Colon (tissue), 2 donors: ENCODE results near the gene DYNLT2.

Source experiments
- FAIRE-seq: peaks from 2 replicates; lab custom pipeline; 2012; peaks lifted over from hg19 to GRCh38; lab: Jason Lieb, UNC
- donor health status: control.
- donor health status: control.

DYNLT2 gene

GRCh38 chr6:169738204-169738975 lies 13.0 kb downstream of the DYNLT2 start:
- no peak for FAIRE-seq

GRCh38 chr6:169729961-169730360 lies 21.4 kb downstream of the DYNLT2 start:
- no peak for FAIRE-seq

- FAIRE-seq: no peak
Observed at GRCh38 chr6:169726963-169727362, 24.4 kb downstream of the DYNLT2 start.

GRCh38 chr6:169726049-169726400 lies 25.3 kb downstream of the DYNLT2 start:
- FAIRE-seq: no peak

DNA sequence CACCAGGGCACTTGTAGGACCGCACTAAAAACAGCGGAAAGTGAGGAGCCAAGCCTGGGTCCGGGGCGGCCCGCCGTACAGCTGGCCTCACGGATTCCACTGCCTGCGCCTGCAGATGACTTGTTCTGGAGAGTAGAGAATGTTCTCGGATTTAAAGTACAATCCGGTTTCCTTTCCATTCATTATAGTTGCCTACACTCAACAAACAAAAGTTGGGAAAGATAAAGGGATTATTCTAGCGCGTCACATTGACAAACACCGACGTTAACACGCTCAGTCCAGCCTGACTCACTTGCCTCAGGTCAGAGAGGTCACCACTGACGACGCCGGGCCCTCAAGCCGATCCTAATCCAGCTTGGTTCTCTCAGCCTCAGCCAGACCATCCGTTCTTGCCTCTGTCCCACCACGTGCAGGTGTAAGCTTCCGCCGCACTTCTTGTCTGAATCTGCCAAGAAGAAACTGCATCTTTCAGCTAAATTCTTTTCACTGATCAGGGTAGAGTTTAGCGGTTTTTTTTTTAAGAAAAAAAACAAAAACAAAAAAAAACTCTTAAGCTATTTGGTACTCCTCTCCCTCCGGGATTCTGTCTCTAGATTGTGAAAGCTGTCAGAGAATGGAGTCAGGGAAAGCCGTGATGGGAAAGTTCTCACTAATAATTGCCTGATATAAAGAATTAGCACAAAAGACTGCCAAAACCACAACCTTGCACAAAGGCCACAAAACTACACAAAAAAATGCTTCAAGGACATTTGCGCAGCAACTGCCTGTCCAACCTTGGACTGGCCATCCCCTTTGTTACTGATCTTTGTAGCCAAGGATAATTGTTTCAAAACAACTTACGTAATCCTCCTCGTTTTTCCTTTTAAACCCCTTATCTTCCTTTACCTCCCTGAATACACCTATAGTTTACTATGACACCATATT lies 26.0 kb downstream of the DYNLT2 start:
- FAIRE-seq: no peak

DNA sequence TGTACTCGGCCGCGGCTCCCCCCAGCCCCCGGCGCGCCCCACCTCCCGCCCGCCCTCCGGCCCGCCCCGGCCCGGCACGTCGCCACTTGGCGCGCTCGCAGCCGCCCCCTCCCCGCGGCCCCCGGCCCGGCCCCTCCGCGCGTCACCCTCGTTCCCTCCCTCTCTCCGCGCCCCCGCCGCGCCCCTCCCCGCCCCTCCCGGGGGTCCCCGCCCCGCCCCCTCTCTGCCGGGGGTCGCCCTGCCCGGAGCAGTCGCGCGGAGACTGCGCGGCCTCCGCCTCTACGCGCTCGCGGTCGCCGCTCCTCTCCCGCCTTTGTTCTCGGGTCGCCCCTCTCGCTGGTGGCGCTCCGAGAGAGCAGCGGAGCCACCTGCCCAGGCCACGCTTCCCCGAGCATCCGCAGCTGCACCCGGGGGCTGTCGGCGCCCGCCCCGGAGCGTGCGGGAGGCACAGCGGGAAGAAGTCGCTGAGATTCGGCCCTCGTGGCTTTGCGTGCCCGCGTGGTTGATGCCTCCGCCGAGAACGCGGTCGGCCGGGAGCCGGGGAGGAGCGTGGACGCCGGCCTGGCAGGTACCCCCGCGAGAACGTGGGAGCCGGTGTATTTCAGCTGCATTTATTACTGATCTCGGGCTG lies 26.8 kb downstream of the DYNLT2 start, which contains the start of gene PHF10:
TSS of gene PHF10 (minus strand) at position 7 of the 631 bp plus-strand sequence. CDS start 569 bp downstream, outside the sequence.
- no peak for FAIRE-seq

- FAIRE-seq: no peak
Observed at GRCh38 chr6:169723991-169724493, 27.3 kb downstream of the DYNLT2 start.

- no peak for FAIRE-seq
Observed at GRCh38 chr6:169723200-169723909, 28.0 kb downstream of the DYNLT2 start.

DNA sequence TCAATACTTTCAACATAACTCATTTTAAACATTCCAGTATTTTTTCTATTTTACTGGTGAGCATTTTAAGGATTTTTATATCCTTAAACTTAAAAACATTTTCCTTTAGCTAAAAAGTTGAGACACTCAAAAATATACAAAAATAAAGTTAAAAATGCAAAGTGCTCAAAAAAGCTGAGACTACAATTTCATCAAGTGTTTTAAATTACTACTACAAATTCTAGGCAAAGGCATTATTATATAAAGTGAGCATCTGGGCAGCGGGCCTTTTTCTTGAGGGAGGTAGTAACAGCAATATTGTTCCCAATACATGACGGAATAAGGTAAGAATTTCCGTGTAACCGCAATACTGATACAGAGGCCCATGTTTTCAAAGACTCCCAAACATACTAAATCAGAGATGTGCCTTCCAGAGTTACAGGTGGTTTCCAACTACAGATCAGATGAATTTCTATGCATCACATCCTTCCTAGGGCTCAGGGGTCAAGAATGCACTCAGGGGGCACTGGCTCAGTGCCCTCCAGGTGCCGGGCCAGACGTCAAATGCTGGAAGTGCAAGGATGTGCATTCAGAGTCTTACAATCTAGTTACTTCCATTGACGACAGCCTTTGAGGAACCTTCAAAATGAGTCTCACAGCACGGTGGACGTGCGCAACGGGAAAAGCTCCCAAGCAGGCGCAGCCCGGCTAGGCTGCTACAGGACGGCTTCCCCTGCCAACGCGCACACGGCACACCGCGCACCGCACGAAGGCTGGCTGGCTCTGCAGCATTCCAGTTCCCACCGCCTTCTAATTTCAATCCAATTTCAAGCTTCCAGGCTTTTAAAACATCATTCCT lies 28.8 kb downstream of the DYNLT2 start:
- FAIRE-seq: no peak

GRCh38 chr6:169720207-169720855 lies 31.0 kb downstream of the DYNLT2 start:
- FAIRE-seq: no peak

DNA sequence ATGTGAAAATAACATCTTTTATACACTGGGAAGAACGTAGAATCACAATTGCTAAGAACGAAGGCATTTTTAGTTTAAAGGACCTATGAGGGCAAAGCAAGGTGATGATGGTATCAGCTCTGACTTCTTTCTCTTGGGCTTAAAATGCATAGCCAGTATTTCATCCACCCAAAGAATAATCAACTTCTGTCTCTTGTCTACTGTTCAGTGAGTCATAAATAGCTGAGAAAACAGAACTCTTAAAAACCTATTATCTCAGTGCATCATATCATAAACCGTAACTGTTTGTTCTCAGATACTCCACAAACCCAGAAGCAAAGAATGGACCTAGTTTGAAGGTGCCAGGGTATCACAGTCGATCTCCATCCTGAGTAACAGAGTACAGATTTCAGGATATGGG lies 32.3 kb downstream of the DYNLT2 start:
- no peak for FAIRE-seq

GRCh38 chr6:169714595-169714994 lies 36.8 kb downstream of the DYNLT2 start:
- no peak for FAIRE-seq

DNA sequence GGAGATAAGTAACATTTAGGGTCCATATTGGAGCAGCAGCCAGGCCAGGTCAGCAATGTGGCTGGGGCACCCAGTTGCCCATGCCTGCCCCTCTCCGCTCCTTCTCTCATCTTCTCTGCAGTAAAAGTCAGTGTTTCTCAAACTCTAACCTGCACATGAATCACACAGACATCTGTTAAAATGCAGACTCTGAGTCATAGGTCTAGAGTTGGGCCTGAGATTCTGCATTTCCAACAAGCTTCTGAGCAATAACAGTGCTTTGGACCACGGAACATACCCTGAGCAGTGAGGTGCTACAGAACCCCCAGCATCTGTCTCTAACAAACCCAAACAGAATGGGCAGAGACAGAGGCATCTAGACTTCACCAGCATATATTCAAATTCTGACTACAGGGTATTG lies 37.2 kb downstream of the DYNLT2 start:
- no peak for FAIRE-seq

DNA sequence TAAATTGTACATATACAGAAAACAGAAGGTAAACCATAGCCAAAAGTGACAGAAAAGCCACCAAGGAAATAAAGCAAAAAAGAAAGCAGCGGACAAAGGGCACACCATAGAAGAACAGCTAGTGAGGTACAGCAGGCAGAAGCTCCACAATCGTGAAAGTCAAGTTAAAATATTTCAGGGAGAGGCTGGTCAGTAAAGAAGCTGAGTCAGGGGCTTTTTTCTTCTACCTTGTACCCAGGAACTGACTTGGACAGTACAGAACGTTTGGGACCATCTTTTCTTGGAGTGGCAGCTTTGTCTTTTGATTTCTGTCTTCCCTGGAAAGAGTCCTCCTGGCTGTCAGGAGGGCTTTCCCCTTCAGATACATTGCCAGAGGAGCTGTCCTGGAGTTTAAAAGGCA lies 41.4 kb downstream of the DYNLT2 start:
- no peak for FAIRE-seq

- no peak for FAIRE-seq
Observed at GRCh38 chr6:169709293-169709692, 42.1 kb downstream of the DYNLT2 start.

- no peak for FAIRE-seq
Observed at GRCh38 chr6:169707772-169708171, 43.6 kb downstream of the DYNLT2 start.

- no peak for FAIRE-seq
Observed at GRCh38 chr6:169702840-169703246, 48.5 kb downstream of the DYNLT2 start.

- FAIRE-seq: no peak
Observed at GRCh38 chr6:169701954-169702839, 49.2 kb downstream of the DYNLT2 start, which contains the start of the genes C6orf120 and WDR27. Gene C6orf120, plus strand, starts transcription at chr6:169702126. Its CDS starts 334 bp downstream, at chr6:169702460. Gene WDR27, minus strand, starts transcription at chr6:169702029. Its CDS starts 13,024 bp downstream, at chr6:169689005.

DNA sequence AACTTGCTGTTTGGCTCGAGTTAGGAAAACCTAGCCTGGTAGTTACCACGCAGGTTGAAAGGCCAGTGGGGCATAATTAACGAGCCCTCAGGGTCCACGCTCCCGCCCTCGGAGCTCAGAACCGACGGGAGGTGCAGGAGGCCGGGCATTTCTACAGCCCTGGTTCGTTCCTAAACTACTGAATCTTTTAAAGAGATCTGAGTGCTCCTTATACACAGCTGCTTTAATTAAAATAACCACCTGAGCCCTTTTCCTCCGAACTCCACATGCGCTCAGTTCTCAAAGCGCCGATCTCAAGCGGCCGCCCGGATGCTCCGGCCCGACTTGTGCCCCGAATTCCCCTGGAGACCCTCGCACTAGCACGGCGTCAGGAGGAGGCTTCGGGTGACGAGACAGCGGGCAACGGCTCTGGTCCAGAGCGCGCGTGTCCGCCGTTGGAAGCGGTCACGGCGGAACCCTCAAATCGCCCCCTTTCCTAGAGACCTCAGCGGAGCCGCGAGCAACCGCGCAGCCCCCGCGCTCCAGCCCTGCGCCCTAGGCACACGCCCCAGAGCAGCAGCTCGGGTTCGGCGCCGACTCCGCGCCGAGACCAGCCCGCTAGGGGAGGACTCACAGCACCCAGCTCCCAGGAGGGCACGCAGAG lies 49.9 kb downstream of the DYNLT2 start:
- FAIRE-seq: no peak
